ENCODE measurements around the gene RAB11FIP3. TPM values are rescaled to one million over a fixed set of nuclear protein-coding genes. Genes with fewer than 3 reads are reported as not detected.

Gene RAB11FIP3
- total RNA-seq, 2 donors from 2014 or later, result 62.7 to 68.9 TPM

DNA sequence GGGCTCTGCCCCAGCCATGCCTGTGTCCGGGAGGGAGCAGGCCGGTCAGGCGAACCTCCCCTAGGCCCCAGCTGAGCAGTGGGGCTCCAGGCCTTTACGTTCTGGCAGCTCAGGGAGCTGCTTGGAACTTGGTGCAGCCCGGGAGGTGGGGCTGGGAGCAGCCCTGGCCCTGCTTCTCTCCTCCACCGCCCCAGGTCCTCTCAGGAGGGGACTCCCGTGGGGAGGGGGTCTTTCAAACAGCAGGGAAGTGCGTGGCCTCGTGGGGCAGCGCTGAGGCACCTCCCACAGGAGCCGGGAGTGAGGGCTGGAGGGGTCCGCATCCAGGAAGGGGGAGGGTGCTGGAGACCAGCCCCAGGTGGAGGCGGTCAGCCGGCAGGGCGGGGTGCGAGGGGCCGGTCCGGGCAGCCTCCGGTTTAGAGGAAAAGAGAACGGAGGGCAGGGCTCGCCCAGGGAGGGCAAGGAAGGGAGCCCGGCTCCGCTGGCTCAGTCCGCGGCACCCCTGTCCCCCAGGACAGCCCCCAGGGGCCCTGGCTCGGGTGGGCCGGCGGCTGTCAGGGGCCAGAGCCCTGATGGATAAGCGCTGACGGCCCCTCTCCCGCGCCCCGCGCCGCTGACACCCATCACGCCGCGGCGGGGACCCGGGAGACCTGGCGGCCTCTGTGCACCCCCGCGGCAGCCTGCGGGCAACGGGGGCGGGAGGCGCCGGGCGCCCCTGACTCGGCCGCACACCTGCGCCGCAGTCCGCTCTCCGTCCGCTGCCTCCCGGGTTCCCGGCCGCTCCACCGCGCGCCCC lies 134.2 kb downstream of the RAB11FIP3 start:
- WGBS, 2 experiments (ENCODE audit: insufficient coverage in 1 of 2, insufficient read length in 1 of 2), result 16 to 17% methylated on average over 20 to 62 of the region's 62 CpGs
- Histone ChIP-seq H3K9ac (ENCODE audit: extremely low read depth, low read length, poor library complexity, severe bottlenecking) (no peak overlapping the region), H3K27ac (ENCODE audit: low read depth, low read length) (no peak overlapping the region), H3K4me3 (ENCODE audit: low read length) (no peak overlapping the region), H3K27me3 (ENCODE audit: control insufficient read depth, insufficient read depth, low read length, poor library complexity, severe bottlenecking) (peaks cover 45% of the 10 kb centered on the region), H3K36me3 (ENCODE audit: control insufficient read depth, insufficient read depth, low read length) (no peaks in the 10 kb centered on the region), H3K9me3 (ENCODE audit: control insufficient read depth, low read length) (no peaks in the 10 kb centered on the region), H3K4me1 (ENCODE audit: control insufficient read depth, insufficient read depth, low read length) (no peaks in the 10 kb centered on the region)
- H3K27ac Mint-ChIP-seq, result no peak overlapping the region
- peaks cover 30% of the 10 kb centered on the region for H3K27me3 Mint-ChIP-seq (ENCODE audit: insufficient read depth)
- H3K4me3 Mint-ChIP-seq, result peak overlapping the region; percentile 39
- no peak for DNase-seq
- H3K4me1 Mint-ChIP-seq, result no peaks in the 10 kb centered on the region
- no peaks in the 10 kb centered on the region for H3K36me3 Mint-ChIP-seq (ENCODE audit: low read depth)
- H3K9me3 Mint-ChIP-seq, result no peaks in the 10 kb centered on the region
- TF ChIP-seq, protein P1, sequence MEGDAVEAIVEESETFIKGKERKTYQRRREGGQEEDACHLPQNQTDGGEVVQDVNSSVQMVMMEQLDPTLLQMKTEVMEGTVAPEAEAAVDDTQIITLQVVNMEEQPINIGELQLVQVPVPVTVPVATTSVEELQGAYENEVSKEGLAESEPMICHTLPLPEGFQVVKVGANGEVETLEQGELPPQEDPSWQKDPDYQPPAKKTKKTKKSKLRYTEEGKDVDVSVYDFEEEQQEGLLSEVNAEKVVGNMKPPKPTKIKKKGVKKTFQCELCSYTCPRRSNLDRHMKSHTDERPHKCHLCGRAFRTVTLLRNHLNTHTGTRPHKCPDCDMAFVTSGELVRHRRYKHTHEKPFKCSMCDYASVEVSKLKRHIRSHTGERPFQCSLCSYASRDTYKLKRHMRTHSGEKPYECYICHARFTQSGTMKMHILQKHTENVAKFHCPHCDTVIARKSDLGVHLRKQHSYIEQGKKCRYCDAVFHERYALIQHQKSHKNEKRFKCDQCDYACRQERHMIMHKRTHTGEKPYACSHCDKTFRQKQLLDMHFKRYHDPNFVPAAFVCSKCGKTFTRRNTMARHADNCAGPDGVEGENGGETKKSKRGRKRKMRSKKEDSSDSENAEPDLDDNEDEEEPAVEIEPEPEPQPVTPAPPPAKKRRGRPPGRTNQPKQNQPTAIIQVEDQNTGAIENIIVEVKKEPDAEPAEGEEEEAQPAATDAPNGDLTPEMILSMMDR (conservative IDR thresholded peaks at IDR 0.05), result no peak

GRCh38 chr16:560204-560700 lies 134.8 kb downstream of the RAB11FIP3 start, which contains the start of gene PRR35:
PRR35 (plus strand) TSS chr16:560394; CDS start chr16:563295, 2,901 bp downstream.
- WGBS, 2 experiments (ENCODE audit: insufficient coverage in 1 of 2, insufficient read length in 1 of 2), result 2% methylated on average over 10 to 84 of the region's 84 CpGs
- peak within 1 kb of the TSS; percentile 39 for H3K4me3 Mint-ChIP-seq
- peaks cover 45% of the 10 kb centered on the region for H3K27me3 ChIP-seq (ENCODE audit: control insufficient read depth, insufficient read depth, low read length, poor library complexity, severe bottlenecking)

GRCh38 chr16:560701-561412 lies 135.4 kb downstream of the RAB11FIP3 start:
- Histone ChIP-seq H3K9ac (ENCODE audit: extremely low read depth, low read length, poor library complexity, severe bottlenecking) (no peak overlapping the region), H3K27ac (ENCODE audit: low read depth, low read length) (no peak overlapping the region), H3K9me3 (ENCODE audit: control insufficient read depth, low read length) (no peaks in the 10 kb centered on the region), H3K27me3 (ENCODE audit: control insufficient read depth, insufficient read depth, low read length, poor library complexity, severe bottlenecking) (peaks cover 45% of the 10 kb centered on the region), H3K4me1 (ENCODE audit: control insufficient read depth, insufficient read depth, low read length) (peaks cover 2% of the 10 kb centered on the region), H3K4me3 (ENCODE audit: low read length) (no peak overlapping the region), H3K36me3 (ENCODE audit: control insufficient read depth, insufficient read depth, low read length) (no peaks in the 10 kb centered on the region)
- TF ChIP-seq, protein P1 (conservative IDR thresholded peaks at IDR 0.05), result no peak
- Mint-ChIP-seq H3K4me3 (no peak overlapping the region), H3K27me3 (ENCODE audit: insufficient read depth) (peaks cover 30% of the 10 kb centered on the region), H3K36me3 (ENCODE audit: low read depth) (no peaks in the 10 kb centered on the region), H3K4me1 (no peaks in the 10 kb centered on the region), H3K27ac (no peak overlapping the region), H3K9me3 (no peaks in the 10 kb centered on the region)
- 47 to 74% methylated on average over 15 to 52 of the region's 54 CpGs for WGBS, 2 experiments (ENCODE audit: insufficient coverage in 1 of 2, insufficient read length in 1 of 2)
- DNase-seq, result no peak

More at GRCh38 chr16:560204-560700, 134.8 kb downstream of the RAB11FIP3 start, which contains the start of gene PRR35:
- no peak within 1 kb of the TSS for H3K4me3 ChIP-seq (ENCODE audit: low read length)
- H3K9me3 ChIP-seq (ENCODE audit: control insufficient read depth, low read length), result no peaks in the 10 kb centered on the region
- no peak for DNase-seq
- Mint-ChIP-seq H3K4me1 (no peaks in the 10 kb centered on the region), H3K27me3 (ENCODE audit: insufficient read depth) (peaks cover 30% of the 10 kb centered on the region), H3K9me3 (no peaks in the 10 kb centered on the region), H3K27ac (no peak within 1 kb of the TSS), H3K36me3 (ENCODE audit: low read depth) (no peaks in the 10 kb centered on the region)
- H3K27ac ChIP-seq (ENCODE audit: low read depth, low read length), result no peak within 1 kb of the TSS
- TF ChIP-seq, protein P1 (conservative IDR thresholded peaks at IDR 0.05), result no peak
- no peaks in the 10 kb centered on the region for H3K36me3 ChIP-seq (ENCODE audit: control insufficient read depth, insufficient read depth, low read length)
- H3K4me1 ChIP-seq (ENCODE audit: control insufficient read depth, insufficient read depth, low read length), result no peaks in the 10 kb centered on the region
- H3K9ac ChIP-seq (ENCODE audit: extremely low read depth, low read length, poor library complexity, severe bottlenecking), result no peak within 1 kb of the TSS
